ENCODE measurements around the gene FTSJ1. TPM values are rescaled to one million over a fixed set of nuclear protein-coding genes. Genes with fewer than 3 reads are reported as not detected.

Gene FTSJ1
- total and polyA plus RNA-seq, 2 of the 4 experiments (the other 2 are of a cell fraction), result 50.8 to 59.9 TPM

DNA sequence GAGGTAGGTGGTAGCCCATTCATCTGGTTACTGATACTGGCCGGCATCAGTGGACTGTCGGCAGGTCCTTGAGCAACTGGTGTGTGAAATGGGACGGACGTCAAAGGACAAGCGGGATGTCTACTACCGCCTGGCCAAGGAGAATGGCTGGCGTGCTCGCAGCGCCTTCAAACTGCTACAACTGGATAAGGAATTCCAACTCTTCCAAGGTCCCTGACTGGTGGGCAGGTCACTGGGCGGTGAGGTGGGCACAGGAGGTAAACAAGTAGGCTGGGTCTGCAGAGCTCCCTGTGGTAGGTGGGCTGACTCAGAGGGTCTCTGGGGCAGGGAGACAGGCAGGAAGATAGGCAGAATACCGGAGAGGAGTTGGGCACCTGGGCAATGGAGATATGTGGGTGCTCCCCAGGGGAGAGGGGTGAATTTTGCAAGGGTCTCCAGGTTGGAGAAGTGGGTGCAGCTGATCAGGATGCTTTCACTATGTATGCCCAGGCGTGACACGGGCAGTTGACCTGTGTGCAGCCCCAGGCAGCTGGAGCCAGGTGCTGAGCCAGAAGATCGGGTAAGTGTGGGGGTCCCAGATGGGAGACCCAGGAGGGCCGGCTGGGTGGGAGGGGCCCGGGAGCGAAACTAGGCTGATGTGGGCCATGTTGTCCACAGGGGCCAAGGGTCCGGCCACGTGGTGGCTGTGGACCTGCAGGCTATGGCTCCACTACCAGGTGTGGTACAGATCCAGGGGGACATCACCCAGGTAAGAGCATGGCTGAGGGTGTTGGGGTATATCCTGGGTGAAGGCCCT is 2.2 kb downstream of the FTSJ1 start:
- H2BK20ac ChIP-seq (ENCODE audit: low read depth, low read length), result no peak overlapping the region
- no peak overlapping the region for H2BK5ac ChIP-seq (ENCODE audit: low read depth, low read length, poor library complexity, severe bottlenecking)
- no peak overlapping the region for H2AK5ac ChIP-seq (ENCODE audit: low read depth, low read length)
- H3K18ac ChIP-seq (ENCODE audit: low read depth, low read length), result no peak overlapping the region
- H4K20me1 ChIP-seq (ENCODE audit: insufficient read depth, low read length), result no peaks in the 10 kb centered on the region; the same call in 1 of the 2 replicates
- in situ Hi-C loops (cut with MboI; ENCODE audit: low sequenced_read_pairs), result no loop called here
- H3K27me3 ChIP-seq (ENCODE audit: control insufficient read depth, insufficient read depth, low read length), result no peaks in the 10 kb centered on the region
- no peak overlapping the region for H3K4ac ChIP-seq (ENCODE audit: low read depth, low read length)
- no peak overlapping the region for H2AFZ ChIP-seq (replicated peaks; ENCODE audit: low read length, poor library complexity)
- H3K56ac ChIP-seq (ENCODE audit: extremely low read depth, insufficient read depth, low read length), result no peak overlapping the region
- H2BK15ac ChIP-seq (ENCODE audit: low read depth, low read length), result no peak overlapping the region
- H3K27ac ChIP-seq (ENCODE audit: insufficient read depth, low read length), result no peak overlapping the region
- H2AK9ac ChIP-seq (replicated peaks; ENCODE audit: low read depth, low read length, poor library complexity), result peak overlapping the region; percentile 6
- H3K14ac ChIP-seq (replicated peaks; ENCODE audit: low read depth, low read length), result no peak overlapping the region
- H3K4me3 ChIP-seq (ENCODE audit: insufficient read depth, low read depth, low read length), result no peak overlapping the region
- H3K23ac ChIP-seq (ENCODE audit: low read depth, low read length), result no peak overlapping the region
- ChIA-PET POLR2A (ENCODE audit: unreplicated experiment) (no interaction called here), CTCF (no interaction called here)
- no peaks in the 10 kb centered on the region for H3K9me3 ChIP-seq (ENCODE audit: control insufficient read depth, insufficient read depth, low read length)
- H2BK120ac ChIP-seq (ENCODE audit: low read depth, low read length), result no peak overlapping the region
- BruUV-seq (replicated peaks), result no TSS peak
- no peak overlapping the region for H4K8ac ChIP-seq (ENCODE audit: low read depth in 2 of 2, low read length in 2 of 2)
- H4K5ac ChIP-seq (ENCODE audit: low read depth, low read length), result no peak overlapping the region
- H3K9ac ChIP-seq (ENCODE audit: low read depth, low read length), result no peak overlapping the region
- no peak overlapping the region for H4K91ac ChIP-seq (ENCODE audit: insufficient read depth, low read depth, low read length)
- H3K4me2 ChIP-seq (ENCODE audit: low read depth, low read length), result no peak overlapping the region
- dilution Hi-C loops (cut with HindIII; ENCODE audit: low sequenced_read_pairs, unreplicated experiment), result no loop called here
- DNase-seq (no peak), ATAC-seq (ENCODE audit: low read depth) (no peak)
- H3K4me1 ChIP-seq (ENCODE audit: control insufficient read depth, insufficient read depth, low read length), result no peaks in the 10 kb centered on the region
- no peak for TF ChIP-seq NFE2L2 (IDR thresholded peaks at IDR 0.05; ENCODE audit: low read depth, low read length)
- no peak for TF ChIP-seq POLR2A (IDR thresholded peaks at IDR 0.05; ENCODE audit: low read depth, low read length)
- no peak for TF ChIP-seq RFX5 (IDR thresholded peaks at IDR 0.05; ENCODE audit: low read depth, low read length)
- TF ChIP-seq MAFK (IDR thresholded peaks at IDR 0.05; ENCODE audit: low read depth, low read length), result no peak
- TF ChIP-seq RAD21 (IDR thresholded peaks at IDR 0.05; ENCODE audit: low read length), result no peak
- H3K79me1 ChIP-seq (ENCODE audit: low read depth in 1 of 2, low read length in 2 of 2), result peaks cover 0 to 23% of the 10 kb centered on the region in 2 experiments; a peak in 2 of 4 replicates
- 77% methylated on average over 8 of the region's 19 CpGs; no CpG with 5 or more reads in 1 of the 2 experiments for WGBS, 2 experiments (ENCODE audit: extremely low coverage in 2 of 2, insufficient read length in 1 of 2)
- H3K36me3 ChIP-seq (ENCODE audit: control insufficient read depth, insufficient read depth, low read length), result peaks cover 10% of the 10 kb centered on the region; the same call in 1 of the 2 replicates
- peaks cover 7% of the 10 kb centered on the region for H3K9me1 ChIP-seq (ENCODE audit: insufficient read depth, low read length)
- intact Hi-C loops (cut with micrococcal nuclease), result no loop called here
